GM12878 (cell line): Measurements from ENCODE around the gene GPC5. TPM values are rescaled to one million over a fixed set of nuclear protein-coding genes. Genes with fewer than 3 reads are reported as not detected.

Experiments used
- ATAC-seq: fragments of 200-7000 bp; cut with Tn5 transposase; 3 replicates; pipeline ENCODE4 v1.9.1; 2020; ENCODE audit warnings: mild to moderate bottlenecking, moderate library complexity
- BruUV-seq: library from RNA; stranded (reverse); fragments of 400-500 nt; replicated peaks from 2 replicates; lab custom pipeline; 2021; lab: Mats Ljungman, UMichigan
- CTCF ChIA-PET: fragments of 300-600 bp; sonication (Branson Sonifier 250); formaldehyde crosslinking; extraction: SDS; loops from one replicate; lab custom pipeline; 2021; ENCODE audit warnings: inconsistent platforms; lab: Yijun Ruan, JAX
- POLR2A ChIA-PET: fragments of 350-600 bp; formaldehyde crosslinking; extraction: SDS; loops from one replicate; lab custom pipeline; 2021; ENCODE audit warnings: inconsistent platforms; lab: Charles Lee
- RAD21 ChIA-PET: fragments of 300-600 bp; sonication (Branson Sonifier 250); formaldehyde crosslinking; loops from one replicate; lab custom pipeline; 2023; ENCODE audit warnings: antibody characterized with exemption; ENCODE audit not compliant: unreplicated experiment; lab: Charles Lee
- SMC1A ChIA-PET: fragments of 300-600 bp; sonication (Branson Sonifier 250); formaldehyde crosslinking; loops from one replicate; lab custom pipeline; 2023; ENCODE audit not compliant: unreplicated experiment, uncharacterized antibody; lab: Charles Lee
- DNase-seq: peaks from one replicate; pipeline ENCODE4 v3.0.0-alpha.2; 2011; ENCODE audit warnings: low read depth, low spot score
- FAIRE-seq: peaks from 3 replicates; lab custom pipeline; 2011; peaks lifted over from hg19 to GRCh38; lab: Jason Lieb, UNC
- H2AFZ ChIP-seq: 2 replicates; pipeline ENCODE4 v1.6.0; 2011; ENCODE audit warnings: low read depth, low read length, control low read depth; ENCODE audit not compliant: control insufficient read depth
- H3K27ac ChIP-seq: 2 replicates; pipeline ENCODE4 v1.5.1; 2011; ENCODE audit warnings: control low read depth; ENCODE audit not compliant: control insufficient read depth, insufficient read depth
- H3K27me3 ChIP-seq, 2 experiments: replicated peaks in 1 of 2; 2 replicates each; pipeline versions ENCODE4 v1.6.0 to v1.6.1; 2011; ENCODE audit warnings: low read length in 1 of 2; ENCODE audit not compliant: control insufficient read depth in 2 of 2, insufficient read depth in 2 of 2
- H3K36me3 ChIP-seq, 2 experiments: 2 replicates each; pipeline ENCODE4 v1.5.1; 2011; ENCODE audit warnings: low read length in 1 of 2; ENCODE audit not compliant: control insufficient read depth in 2 of 2, insufficient read depth in 2 of 2
- H3K4me1 ChIP-seq: 2 replicates; pipeline ENCODE4 v1.6.1; 2011; ENCODE audit warnings: mild to moderate bottlenecking, low read length, moderate library complexity, mixed read lengths; ENCODE audit not compliant: control insufficient read depth, insufficient read depth
- H3K4me2 ChIP-seq: 2 replicates; pipeline ENCODE4 v1.6.0; 2011; ENCODE audit warnings: control low read depth; ENCODE audit not compliant: control insufficient read depth, insufficient read depth
- H3K4me3 ChIP-seq: fragments of 200-600 bp; sonication (generic); 2 replicates; pipeline ENCODE4 v1.5.1; 2016
- H3K79me2 ChIP-seq: 2 replicates; pipeline ENCODE4 v1.6.0; 2011; ENCODE audit warnings: low read length; ENCODE audit not compliant: control insufficient read depth, insufficient read depth
- H3K9ac ChIP-seq: 2 replicates; pipeline ENCODE4 v1.8.0; 2011; ENCODE audit warnings: low read length, control low read depth, mixed read lengths; ENCODE audit not compliant: control insufficient read depth, insufficient read depth
- H3K9me3 ChIP-seq: replicated peaks from 3 replicates; pipeline ENCODE4 v1.5.1; 2011; ENCODE audit warnings: mild to moderate bottlenecking, low read length; ENCODE audit not compliant: control insufficient read depth, insufficient read depth
- H4K20me1 ChIP-seq: 2 replicates; pipeline ENCODE4 v1.6.0; 2011; ENCODE audit not compliant: control insufficient read depth, insufficient read depth
- CBFB ChIP-seq: IDR thresholded peaks from 2 replicates; pipeline ENCODE4 v1.6.1; 2016; ENCODE audit warnings: antibody characterized with exemption, low read depth
- EP300 ChIP-seq, 2 experiments: fragments of 150-350 bp in 1 of 2; IDR thresholded peaks; 2 replicates each; pipeline ENCODE4 v1.6.1; 2011 to 2012; ENCODE audit warnings: low read depth in 2 of 2, low read length in 2 of 2, borderline replicate concordance in 1 of 2, improper control_type of control experiment in 1 of 2, inconsistent platforms in 1 of 2; ENCODE audit not compliant: control insufficient read depth in 1 of 2
- ESRRA ChIP-seq: IDR thresholded peaks from 2 replicates; pipeline ENCODE4 v1.6.1; 2012; ENCODE audit warnings: mild to moderate bottlenecking, low read length, improper control_type of control experiment
- FOXK2 ChIP-seq: fragments of 450-650 bp; IDR thresholded peaks from 2 replicates; pipeline ENCODE4 v1.6.1; 2017; ENCODE audit warnings: mild to moderate bottlenecking, moderate library complexity
- HDGF ChIP-seq: fragments of 450-650 bp; IDR thresholded peaks from 2 replicates; pipeline ENCODE4 v1.6.1; 2016; ENCODE audit warnings: antibody characterized with exemption
- KLF5 ChIP-seq: fragments of 450-650 bp; IDR thresholded peaks from 2 replicates; pipeline ENCODE4 v1.6.1; 2014; ENCODE audit warnings: mild to moderate bottlenecking; ENCODE audit not compliant: partially characterized antibody
- MTA2 ChIP-seq: fragments of 450-650 bp; IDR thresholded peaks from 2 replicates; pipeline ENCODE4 v1.6.1; 2016; ENCODE audit warnings: low read depth, mild to moderate bottlenecking, moderate library complexity
- POLR2A ChIP-seq: IDR thresholded peaks from 2 replicates; pipeline ENCODE4 v1.6.1; 2011; ENCODE audit warnings: low read depth, mild to moderate bottlenecking, low read length
- POLR2AphosphoS2 ChIP-seq: IDR thresholded peaks from 2 replicates; pipeline ENCODE4 v1.6.1; 2011; ENCODE audit warnings: low read depth, mild to moderate bottlenecking, low read length, improper control_type of control experiment, moderate library complexity
- RAD21 ChIP-seq: IDR thresholded peaks from 2 replicates; pipeline ENCODE4 v1.6.1; 2011; ENCODE audit warnings: mild to moderate bottlenecking, low read depth, low read length, moderate library complexity; ENCODE audit not compliant: insufficient read depth
- SP1 ChIP-seq: IDR thresholded peaks from one replicate; pipeline ENCODE4 v1.6.1; 2011; ENCODE audit warnings: low read depth, low read length
- SUPT20H ChIP-seq: IDR thresholded peaks from 2 replicates; pipeline ENCODE4 v1.6.1; 2011; ENCODE audit warnings: low read depth, mild to moderate bottlenecking, low read length, moderate library complexity, borderline replicate concordance; ENCODE audit not compliant: control insufficient read depth
- WRNIP1 ChIP-seq: IDR thresholded peaks from 2 replicates; pipeline ENCODE4 v1.6.1; 2011; ENCODE audit warnings: low read depth, low read length, improper control_type of control experiment, borderline replicate concordance
- WGBS: methylation state at CpG from one replicate; pipeline ENCODE4 v1.1.6; 2016; ENCODE audit warnings: low lambda C conversion rate; ENCODE audit not compliant: insufficient replicate concordance, insufficient coverage; ENCODE audit errors: missing lambda C conversion rate; 5-methylcytosine and 5-hydroxymethylcytosine counted together
- in situ Hi-C: fragments of 300-500 bp; cut with MboI; formaldehyde crosslinking; loops from 9 replicates; pipeline ENCODE4 v1.14.3; 2018; ENCODE audit warnings: mixed read lengths
- intact Hi-C: fragments of 100-400 bp; cut with micrococcal nuclease; formaldehyde crosslinking; loops from one replicate; pipeline ENCODE4 v1.14.2; 2022; ENCODE audit not compliant: unreplicated experiment
- polyA plus RNA-seq, 11 experiments: library from polyadenylated mRNA; depleted of rRNA in 4 of 11; unstranded in 6 of 11; stranded (reverse) in 5 of 11; fragments of >200 nt; fragmentation: Nextera tagmentation in 4 of 11; fragmentation: Illumina TruSeq in 1 of 11; extraction: Ambion mirVana in 4 of 11; extraction: Trizol in 1 of 11; gene quantifications; 1 replicate in 1 of 11; 2 replicates in 10 of 11; pipeline versions ENCODE4 v1.2.1 to v1.2.3, GENCODE V29; 2011 to 2016; ENCODE audit warnings: inconsistent platforms in 2 of 11, missing spikeins in 2 of 11, low read depth in 1 of 11
- total RNA-seq, 4 experiments: library from RNA; depleted of rRNA in 3 of 4; stranded (reverse); fragments of >200 nt in 3 of 4; fragmentation: Illumina TruSeq in 1 of 4; extraction: Trizol in 1 of 4; gene quantifications; 2 replicates each; pipeline versions ENCODE4 v1.2.1 to v1.2.3, GENCODE V29; 2013 to 2021
- TF ChIP-seq, protein P1 (sequence below): fragments of 450-650 bp; IDR thresholded peaks from 2 replicates; pipeline ENCODE4 v1.6.1; 2016; ENCODE audit warnings: mild to moderate bottlenecking, moderate library complexity, borderline replicate concordance
- TF ChIP-seq, protein P2 (sequence below): IDR thresholded peaks from 2 replicates; pipeline ENCODE4 v1.6.1; 2012; ENCODE audit warnings: low read length, inconsistent platforms
- TF ChIP-seq, protein P3 (sequence below): IDR thresholded peaks from 2 replicates; pipeline ENCODE4 v1.6.1; 2011; ENCODE audit warnings: borderline replicate concordance, low read depth, mild to moderate bottlenecking, moderate library complexity, mixed read lengths, low read length; ENCODE audit not compliant: insufficient read depth; ENCODE audit errors: extremely low read length
- TF ChIP-seq, protein P4 (sequence below): fragments of 450-650 bp; IDR thresholded peaks from 2 replicates; pipeline ENCODE4 v1.6.1; 2014; ENCODE audit warnings: mild to moderate bottlenecking

GPC5 gene
- total and polyA plus RNA-seq, 10 of the 15 experiments (the other 5 are each of a cell fraction or from before 2014, with no cell fraction given) = 0.05 to 0.87 (median 0.44) TPM; not detected in 1

DNA sequence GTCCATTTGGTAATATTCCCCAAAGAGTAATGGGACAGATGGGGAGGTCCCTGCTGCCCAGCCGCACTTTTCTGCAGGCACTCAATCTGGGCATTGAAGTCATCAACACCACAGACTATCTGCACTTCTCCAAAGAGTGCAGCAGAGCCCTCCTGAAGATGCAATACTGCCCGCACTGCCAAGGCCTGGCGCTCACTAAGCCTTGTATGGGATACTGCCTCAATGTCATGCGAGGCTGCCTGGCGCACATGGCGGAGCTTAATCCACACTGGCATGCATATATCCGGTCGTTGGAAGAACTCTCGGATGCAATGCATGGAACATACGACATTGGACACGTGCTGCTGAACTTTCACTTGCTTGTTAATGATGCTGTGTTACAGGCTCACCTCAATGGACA, 295.0 kb downstream of the GPC5 start:
- WGBS = 57% methylated on average over 11 of the region's 11 CpGs
- no peak overlapping the region for H3K4me2 ChIP-seq
- H3K4me3 ChIP-seq = no peak overlapping the region
- no peaks in the 10 kb centered on the region for H3K79me2 ChIP-seq
- no peaks in the 10 kb centered on the region for H3K4me1 ChIP-seq
- no peaks in the 10 kb centered on the region for H3K9me3 ChIP-seq
- ChIA-PET POLR2A (no interaction called here), SMC1A (no interaction called here), RAD21 (no interaction called here), CTCF (interaction anchor here (0.9 kb wide), 1 partner anchor 24 kb away, joined by 3 read pairs; no protein-coding TSS in a partner anchor)
- no peaks in the 10 kb centered on the region for H4K20me1 ChIP-seq
- intact Hi-C loops (no loop called here), in situ Hi-C loops (no loop called here)
- no peak overlapping the region for H3K9ac ChIP-seq
- H3K36me3 ChIP-seq = no peaks in the 10 kb centered on the region
- no TSS peak for BruUV-seq
- no peak for FAIRE-seq
- H3K27ac ChIP-seq = no peak overlapping the region
- DNase-seq = no peak
- H3K27me3 ChIP-seq = no peaks in the 10 kb centered on the region
- no peak overlapping the region for H2AFZ ChIP-seq
- ATAC-seq = no peak
- TF ChIP-seq HDGF (no peak), FOXK2 (no peak), MTA2 (no peak), POLR2AphosphoS2 (no peak), WRNIP1 (no peak), RAD21 (no peak), ESRRA (no peak), SP1 (no peak), CBFB (no peak), KLF5 (no peak), POLR2A (no peak), EP300 (IDR thresholded peaks at IDR 0.05; ENCODE audit: borderline replicate concordance in 1 of 2, control insufficient read depth in 1 of 2, low read depth in 2 of 2, low read length in 2 of 2) (no peak), SUPT20H (no peak)
- TF ChIP-seq, protein P1, sequence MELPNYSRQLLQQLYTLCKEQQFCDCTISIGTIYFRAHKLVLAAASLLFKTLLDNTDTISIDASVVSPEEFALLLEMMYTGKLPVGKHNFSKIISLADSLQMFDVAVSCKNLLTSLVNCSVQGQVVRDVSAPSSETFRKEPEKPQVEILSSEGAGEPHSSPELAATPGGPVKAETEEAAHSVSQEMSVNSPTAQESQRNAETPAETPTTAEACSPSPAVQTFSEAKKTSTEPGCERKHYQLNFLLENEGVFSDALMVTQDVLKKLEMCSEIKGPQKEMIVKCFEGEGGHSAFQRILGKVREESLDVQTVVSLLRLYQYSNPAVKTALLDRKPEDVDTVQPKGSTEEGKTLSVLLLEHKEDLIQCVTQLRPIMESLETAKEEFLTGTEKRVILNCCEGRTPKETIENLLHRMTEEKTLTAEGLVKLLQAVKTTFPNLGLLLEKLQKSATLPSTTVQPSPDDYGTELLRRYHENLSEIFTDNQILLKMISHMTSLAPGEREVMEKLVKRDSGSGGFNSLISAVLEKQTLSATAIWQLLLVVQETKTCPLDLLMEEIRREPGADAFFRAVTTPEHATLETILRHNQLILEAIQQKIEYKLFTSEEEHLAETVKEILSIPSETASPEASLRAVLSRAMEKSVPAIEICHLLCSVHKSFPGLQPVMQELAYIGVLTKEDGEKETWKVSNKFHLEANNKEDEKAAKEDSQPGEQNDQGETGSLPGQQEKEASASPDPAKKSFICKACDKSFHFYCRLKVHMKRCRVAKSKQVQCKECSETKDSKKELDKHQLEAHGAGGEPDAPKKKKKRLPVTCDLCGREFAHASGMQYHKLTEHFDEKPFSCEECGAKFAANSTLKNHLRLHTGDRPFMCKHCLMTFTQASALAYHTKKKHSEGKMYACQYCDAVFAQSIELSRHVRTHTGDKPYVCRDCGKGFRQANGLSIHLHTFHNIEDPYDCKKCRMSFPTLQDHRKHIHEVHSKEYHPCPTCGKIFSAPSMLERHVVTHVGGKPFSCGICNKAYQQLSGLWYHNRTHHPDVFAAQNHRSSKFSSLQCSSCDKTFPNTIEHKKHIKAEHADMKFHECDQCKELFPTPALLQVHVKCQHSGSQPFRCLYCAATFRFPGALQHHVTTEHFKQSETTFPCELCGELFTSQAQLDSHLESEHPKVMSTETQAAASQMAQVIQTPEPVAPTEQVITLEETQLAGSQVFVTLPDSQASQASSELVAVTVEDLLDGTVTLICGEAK = no peak
- TF ChIP-seq, protein P2, sequence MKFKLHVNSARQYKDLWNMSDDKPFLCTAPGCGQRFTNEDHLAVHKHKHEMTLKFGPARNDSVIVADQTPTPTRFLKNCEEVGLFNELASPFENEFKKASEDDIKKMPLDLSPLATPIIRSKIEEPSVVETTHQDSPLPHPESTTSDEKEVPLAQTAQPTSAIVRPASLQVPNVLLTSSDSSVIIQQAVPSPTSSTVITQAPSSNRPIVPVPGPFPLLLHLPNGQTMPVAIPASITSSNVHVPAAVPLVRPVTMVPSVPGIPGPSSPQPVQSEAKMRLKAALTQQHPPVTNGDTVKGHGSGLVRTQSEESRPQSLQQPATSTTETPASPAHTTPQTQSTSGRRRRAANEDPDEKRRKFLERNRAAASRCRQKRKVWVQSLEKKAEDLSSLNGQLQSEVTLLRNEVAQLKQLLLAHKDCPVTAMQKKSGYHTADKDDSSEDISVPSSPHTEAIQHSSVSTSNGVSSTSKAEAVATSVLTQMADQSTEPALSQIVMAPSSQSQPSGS = no peak
- TF ChIP-seq, protein P3, sequence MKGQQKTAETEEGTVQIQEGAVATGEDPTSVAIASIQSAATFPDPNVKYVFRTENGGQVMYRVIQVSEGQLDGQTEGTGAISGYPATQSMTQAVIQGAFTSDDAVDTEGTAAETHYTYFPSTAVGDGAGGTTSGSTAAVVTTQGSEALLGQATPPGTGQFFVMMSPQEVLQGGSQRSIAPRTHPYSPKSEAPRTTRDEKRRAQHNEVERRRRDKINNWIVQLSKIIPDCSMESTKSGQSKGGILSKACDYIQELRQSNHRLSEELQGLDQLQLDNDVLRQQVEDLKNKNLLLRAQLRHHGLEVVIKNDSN = no peak
- TF ChIP-seq, protein P4, sequence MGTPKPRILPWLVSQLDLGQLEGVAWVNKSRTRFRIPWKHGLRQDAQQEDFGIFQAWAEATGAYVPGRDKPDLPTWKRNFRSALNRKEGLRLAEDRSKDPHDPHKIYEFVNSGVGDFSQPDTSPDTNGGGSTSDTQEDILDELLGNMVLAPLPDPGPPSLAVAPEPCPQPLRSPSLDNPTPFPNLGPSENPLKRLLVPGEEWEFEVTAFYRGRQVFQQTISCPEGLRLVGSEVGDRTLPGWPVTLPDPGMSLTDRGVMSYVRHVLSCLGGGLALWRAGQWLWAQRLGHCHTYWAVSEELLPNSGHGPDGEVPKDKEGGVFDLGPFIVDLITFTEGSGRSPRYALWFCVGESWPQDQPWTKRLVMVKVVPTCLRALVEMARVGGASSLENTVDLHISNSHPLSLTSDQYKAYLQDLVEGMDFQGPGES = no peak
